KMS-11 (cell line): Measurements from ENCODE around the gene ALDOB.
A peak's percentile ranks its signal among the peaks of the same experiment; 100 is the strongest.

Source experiments
- H2AFZ ChIP-seq: fragments of 200-600 bp; sonication (generic); 2 replicates; pipeline ENCODE4 v1.6.1; 2016; ENCODE audit warnings: antibody characterized with exemption, mixed run types, low read depth
- H3K27ac ChIP-seq: fragments of 200-600 bp; sonication (generic); 2 replicates; pipeline ENCODE4 v1.6.1; 2016; ENCODE audit warnings: mild to moderate bottlenecking, mixed run types
- H3K27me3 ChIP-seq: fragments of 200-600 bp; sonication (generic); 2 replicates; pipeline ENCODE4 v1.6.1; 2017; ENCODE audit warnings: mild to moderate bottlenecking, low read depth, mixed run types, moderate library complexity; ENCODE audit not compliant: insufficient read depth
- H3K36me3 ChIP-seq: fragments of 200-600 bp; sonication (generic); 2 replicates; pipeline ENCODE4 v1.6.1; 2017; ENCODE audit warnings: mild to moderate bottlenecking, mixed run types; ENCODE audit not compliant: insufficient read depth
- H3K4me1 ChIP-seq: fragments of 200-600 bp; sonication (generic); 2 replicates; pipeline ENCODE4 v1.6.1; 2016; ENCODE audit warnings: mild to moderate bottlenecking, low read depth, mixed run types; ENCODE audit not compliant: poor library complexity, severe bottlenecking
- H3K4me2 ChIP-seq: fragments of 200-600 bp; sonication (generic); 2 replicates; pipeline ENCODE4 v1.7.0; 2016; ENCODE audit warnings: mild to moderate bottlenecking, mixed run types
- H3K4me3 ChIP-seq: fragments of 200-600 bp; sonication (generic); IDR thresholded peaks from 2 replicates; pipeline ENCODE4 v1.6.1; 2017; ENCODE audit warnings: low read depth, low read length, mixed read lengths; ENCODE audit not compliant: insufficient read depth
- H3K79me2 ChIP-seq: fragments of 200-600 bp; sonication (generic); 2 replicates; pipeline ENCODE4 v1.6.1; 2016; ENCODE audit warnings: low read depth, mixed run types; ENCODE audit not compliant: insufficient read depth
- H3K9ac ChIP-seq: fragments of 200-600 bp; sonication (generic); 2 replicates; pipeline ENCODE4 v1.6.1; 2016; ENCODE audit warnings: mild to moderate bottlenecking, mixed run types
- H4K20me1 ChIP-seq: fragments of 200-600 bp; sonication (generic); 2 replicates; pipeline ENCODE4 v1.6.1; 2016; ENCODE audit warnings: mild to moderate bottlenecking, mixed run types; ENCODE audit not compliant: insufficient read depth
- TF ChIP-seq, protein P1 (sequence below): fragments of 200-600 bp; sonication (generic); conservative IDR thresholded peaks from 2 replicates; pipeline ENCODE4 v1.6.1; 2017; ENCODE audit warnings: low read depth, mild to moderate bottlenecking, antibody characterized with exemption, low read length, moderate library complexity, mixed read lengths

ALDOB gene

GRCh38 chr9:101398930-101399642 lies 36.5 kb downstream of the ALDOB start:
- Histone ChIP-seq H3K4me1 (peaks cover 37% of the 10 kb centered on the region), H3K36me3 (peaks cover 7% of the 10 kb centered on the region), H2AFZ (peak overlapping the region; percentile 43; the same call in 1 of the 2 replicates), H3K27me3 (no peaks in the 10 kb centered on the region), H3K79me2 (peaks cover 72% of the 10 kb centered on the region), H3K27ac (peak overlapping the region; percentile 44), H3K9ac (peak overlapping the region; percentile 92), H3K4me2 (peak overlapping the region; percentile 81), H4K20me1 (no peaks in the 10 kb centered on the region), H3K4me3 (peak overlapping the region; percentile 69)
- TF ChIP-seq, protein P1, sequence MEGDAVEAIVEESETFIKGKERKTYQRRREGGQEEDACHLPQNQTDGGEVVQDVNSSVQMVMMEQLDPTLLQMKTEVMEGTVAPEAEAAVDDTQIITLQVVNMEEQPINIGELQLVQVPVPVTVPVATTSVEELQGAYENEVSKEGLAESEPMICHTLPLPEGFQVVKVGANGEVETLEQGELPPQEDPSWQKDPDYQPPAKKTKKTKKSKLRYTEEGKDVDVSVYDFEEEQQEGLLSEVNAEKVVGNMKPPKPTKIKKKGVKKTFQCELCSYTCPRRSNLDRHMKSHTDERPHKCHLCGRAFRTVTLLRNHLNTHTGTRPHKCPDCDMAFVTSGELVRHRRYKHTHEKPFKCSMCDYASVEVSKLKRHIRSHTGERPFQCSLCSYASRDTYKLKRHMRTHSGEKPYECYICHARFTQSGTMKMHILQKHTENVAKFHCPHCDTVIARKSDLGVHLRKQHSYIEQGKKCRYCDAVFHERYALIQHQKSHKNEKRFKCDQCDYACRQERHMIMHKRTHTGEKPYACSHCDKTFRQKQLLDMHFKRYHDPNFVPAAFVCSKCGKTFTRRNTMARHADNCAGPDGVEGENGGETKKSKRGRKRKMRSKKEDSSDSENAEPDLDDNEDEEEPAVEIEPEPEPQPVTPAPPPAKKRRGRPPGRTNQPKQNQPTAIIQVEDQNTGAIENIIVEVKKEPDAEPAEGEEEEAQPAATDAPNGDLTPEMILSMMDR, result no peak

- Histone ChIP-seq H3K36me3 (peaks cover 7% of the 10 kb centered on the region), H3K9ac (peak within 1 kb of the TSS; percentile 92), H3K4me2 (peak within 1 kb of the TSS; percentile 99), H4K20me1 (no peaks in the 10 kb centered on the region), H3K27me3 (no peaks in the 10 kb centered on the region), H3K27ac (peak within 1 kb of the TSS; percentile 82), H2AFZ (peak within 1 kb of the TSS; percentile 68), H3K4me1 (peaks cover 37% of the 10 kb centered on the region), H3K79me2 (peaks cover 80% of the 10 kb centered on the region), H3K4me3 (peak within 1 kb of the TSS; percentile 69)
- TF ChIP-seq, protein P1, result no peak
Measured at GRCh38 chr9:101398068-101398929, 37.3 kb downstream of the ALDOB start, which contains the start of the genes MRPL50 and ZNF189. TSS of gene MRPL50 (minus strand) at chr9:101398618. CDS start at chr9:101398592, 26 bp downstream. TSS of gene ZNF189 (plus strand) at chr9:101398851. CDS start at chr9:101399157, 306 bp downstream.

DNA sequence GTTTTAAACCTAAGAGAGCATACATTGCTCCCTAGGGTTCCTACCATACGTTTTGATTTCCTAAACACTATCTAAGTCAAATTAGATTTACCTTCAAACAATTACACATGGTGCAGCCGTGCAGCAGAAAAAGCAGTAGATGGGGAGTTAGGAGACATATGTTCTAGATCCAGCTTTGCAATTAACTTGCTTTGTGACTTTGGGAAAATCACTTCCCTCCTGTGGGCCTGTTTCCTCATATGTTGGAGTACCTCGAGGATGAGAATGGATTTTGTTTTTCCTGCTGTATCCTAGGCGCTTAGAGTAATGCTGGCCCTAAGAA lies 37.9 kb downstream of the ALDOB start:
- peaks cover 2% of the 10 kb centered on the region; the same call in 1 of the 2 replicates for H4K20me1 ChIP-seq
- peaks cover 85% of the 10 kb centered on the region for H3K79me2 ChIP-seq
- TF ChIP-seq, protein P1, result no peak
- H3K4me1 ChIP-seq, result peaks cover 37% of the 10 kb centered on the region
- H3K4me3 ChIP-seq, result peak overlapping the region; percentile 69
- H3K27me3 ChIP-seq, result no peaks in the 10 kb centered on the region
- H3K4me2 ChIP-seq, result peak overlapping the region; percentile 99
- H3K27ac ChIP-seq, result peak overlapping the region; percentile 82
- peak overlapping the region; percentile 92 for H3K9ac ChIP-seq
- H3K36me3 ChIP-seq, result peaks cover 7% of the 10 kb centered on the region
- H2AFZ ChIP-seq, result peak overlapping the region; percentile 68; the same call in 1 of the 2 replicates

DNA sequence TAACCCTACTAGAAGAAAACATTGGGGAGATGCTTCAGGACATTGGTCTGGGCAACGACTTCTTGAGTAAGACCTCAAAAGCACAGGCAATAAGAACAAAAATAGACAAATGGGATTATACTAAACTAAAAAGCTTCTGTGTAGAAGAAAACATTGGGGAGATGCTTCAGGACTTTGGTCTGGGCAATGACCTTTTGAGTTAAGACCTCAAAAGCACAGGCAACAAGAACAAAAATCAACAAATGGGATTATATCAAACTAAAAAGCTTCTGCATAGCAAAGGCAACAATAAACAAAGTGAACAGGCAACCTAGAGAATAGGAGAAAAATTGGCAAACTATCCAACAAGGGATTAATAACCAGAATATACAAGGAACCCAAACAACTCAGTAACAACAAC lies 40.9 kb downstream of the ALDOB start:
- H3K4me2 ChIP-seq, result no peak overlapping the region

More for the DNA sequence above, 40.9 kb downstream of the ALDOB start:
- Histone ChIP-seq H3K36me3 (peaks cover 10% of the 10 kb centered on the region; the same call in 1 of the 2 replicates), H3K4me3 (no peak overlapping the region), H3K9ac (no peak overlapping the region), H3K79me2 (peaks cover 87% of the 10 kb centered on the region), H3K27ac (no peak overlapping the region), H2AFZ (no peak overlapping the region), H4K20me1 (peaks cover 5% of the 10 kb centered on the region; the same call in 1 of the 2 replicates), H3K27me3 (no peaks in the 10 kb centered on the region), H3K4me1 (peaks cover 22% of the 10 kb centered on the region)
- TF ChIP-seq, protein P1, result no peak
